Activated CD8-positive, alpha-beta memory T cell treated with anti-CD3 and anti-CD28 coated beads, Interleukin-2, amount 50 U/mL, for 24 hours (primary cell): Measurements from ENCODE around the gene ZYX.

Experiments used
- DNase-seq: peaks from one replicate; pipeline ENCODE4 v3.0.0-alpha.2; 2020; ENCODE audit errors: extremely low read depth

The ZYX gene, protein sequence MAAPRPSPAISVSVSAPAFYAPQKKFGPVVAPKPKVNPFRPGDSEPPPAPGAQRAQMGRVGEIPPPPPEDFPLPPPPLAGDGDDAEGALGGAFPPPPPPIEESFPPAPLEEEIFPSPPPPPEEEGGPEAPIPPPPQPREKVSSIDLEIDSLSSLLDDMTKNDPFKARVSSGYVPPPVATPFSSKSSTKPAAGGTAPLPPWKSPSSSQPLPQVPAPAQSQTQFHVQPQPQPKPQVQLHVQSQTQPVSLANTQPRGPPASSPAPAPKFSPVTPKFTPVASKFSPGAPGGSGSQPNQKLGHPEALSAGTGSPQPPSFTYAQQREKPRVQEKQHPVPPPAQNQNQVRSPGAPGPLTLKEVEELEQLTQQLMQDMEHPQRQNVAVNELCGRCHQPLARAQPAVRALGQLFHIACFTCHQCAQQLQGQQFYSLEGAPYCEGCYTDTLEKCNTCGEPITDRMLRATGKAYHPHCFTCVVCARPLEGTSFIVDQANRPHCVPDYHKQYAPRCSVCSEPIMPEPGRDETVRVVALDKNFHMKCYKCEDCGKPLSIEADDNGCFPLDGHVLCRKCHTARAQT

DNA sequence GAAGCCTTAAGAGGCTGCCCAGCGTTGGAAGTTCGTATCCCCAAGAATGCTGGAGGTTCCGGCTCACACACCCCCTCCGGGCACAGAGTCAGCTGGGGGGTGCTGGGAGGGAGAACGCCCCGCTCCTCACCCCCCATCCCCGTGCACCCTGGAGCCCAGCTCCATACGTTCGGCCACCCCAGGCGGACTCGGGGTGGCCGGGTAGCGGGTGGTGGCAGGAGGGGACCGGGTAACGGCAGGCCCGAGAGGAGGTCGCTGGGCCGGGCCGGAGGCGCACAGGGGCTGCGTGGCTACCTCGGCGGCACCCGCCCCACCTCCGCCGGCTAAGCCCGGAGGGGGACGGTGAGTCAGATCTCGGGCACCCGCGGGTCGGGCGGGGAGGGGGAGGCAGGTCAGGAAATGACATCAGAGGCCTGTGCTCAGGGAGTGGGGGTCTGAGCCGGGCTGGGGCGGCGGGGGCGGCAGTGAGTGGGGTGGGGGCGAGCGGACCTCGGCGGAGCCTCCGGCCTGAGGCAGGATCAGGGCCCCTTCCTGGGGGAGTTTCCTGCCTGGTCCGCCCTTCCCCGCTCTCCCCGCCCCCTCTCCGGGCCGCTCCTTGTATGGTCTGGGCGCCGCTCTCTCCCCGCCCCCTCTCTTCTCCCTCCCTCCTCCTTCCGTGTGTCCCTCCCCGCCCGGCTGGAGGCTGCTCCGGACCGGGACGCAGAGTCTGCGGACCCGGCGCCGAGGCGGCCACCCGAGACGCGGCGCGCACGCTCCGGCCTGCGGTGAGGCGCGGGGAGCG, at the start of gene ZYX:
Gene ZYX (plus strand): TSS at position 700 of the 781 bp plus-strand sequence. CDS start 227 bp downstream, outside the sequence.
- DNase-seq = peak; percentile 69

DNA sequence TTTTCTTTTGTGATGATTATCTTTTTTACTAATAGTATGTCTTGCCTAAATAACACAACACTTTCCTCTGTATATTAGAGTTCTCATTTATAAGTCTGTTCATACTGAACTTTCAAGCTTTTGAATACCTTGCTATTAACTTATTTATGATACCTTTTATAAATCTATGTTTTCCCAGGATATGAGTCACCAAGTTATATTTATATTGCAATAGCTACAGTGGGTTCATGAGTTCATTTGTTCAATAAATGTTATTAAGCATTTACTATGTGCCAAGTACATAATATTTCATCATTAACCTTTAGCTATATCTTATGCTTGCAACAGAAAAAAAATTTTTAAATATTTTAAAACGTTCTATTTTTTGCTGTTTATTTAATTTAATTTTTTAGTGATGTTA, 46.9 kb upstream of the ZYX start:
- DNase-seq = no peak

DNA sequence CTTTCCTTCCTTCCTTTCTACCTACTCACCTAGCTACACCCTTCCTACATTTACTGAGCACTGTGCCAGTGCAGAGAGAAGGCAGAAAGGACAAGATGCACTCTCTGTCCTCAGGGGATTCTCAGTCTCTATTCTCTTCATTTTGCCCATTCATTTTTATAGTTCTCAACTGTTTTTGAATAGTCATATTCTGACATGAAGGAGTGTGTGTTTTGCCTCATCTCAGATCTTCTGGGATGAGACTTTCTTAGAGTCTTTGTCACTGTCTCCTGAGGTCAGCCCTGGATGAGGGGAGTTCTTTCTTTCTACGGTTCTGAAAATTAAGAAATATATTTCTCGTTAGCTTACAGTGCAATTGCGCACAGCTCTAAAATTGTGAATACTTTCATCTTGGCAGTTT, 43.9 kb upstream of the ZYX start:
- DNase-seq = no peak

- no peak for DNase-seq
These were observed 39.3 kb upstream of the ZYX start for GRCh38 chr7:143341842-143342241.

DNA sequence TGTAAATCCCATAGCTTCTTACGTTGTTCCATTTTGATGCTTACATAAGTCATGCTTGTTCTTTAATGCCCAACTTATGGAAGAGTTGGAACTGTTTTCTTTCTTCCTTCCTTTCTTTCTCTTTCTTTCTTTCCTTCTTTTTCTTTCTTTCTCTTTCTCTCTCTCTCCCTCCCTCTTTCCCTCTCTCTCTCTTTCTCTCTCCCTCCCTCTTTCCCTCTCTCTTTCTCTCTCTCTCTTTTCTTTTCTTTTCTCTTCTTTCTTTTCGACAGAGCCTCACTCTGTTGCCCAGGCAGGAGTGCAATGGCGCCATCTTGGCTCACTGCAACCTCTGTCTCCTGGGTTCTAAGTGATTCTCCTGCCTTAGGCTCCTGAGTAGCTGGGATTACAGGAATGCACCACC, 37.5 kb upstream of the ZYX start:
- DNase-seq = no peak

- peak; percentile 31 for DNase-seq
These were observed 35.7 kb upstream of the ZYX start for GRCh38 chr7:143345428-143345900.

GRCh38 chr7:143346018-143346417, 35.1 kb upstream of the ZYX start:
- DNase-seq = no peak

DNA sequence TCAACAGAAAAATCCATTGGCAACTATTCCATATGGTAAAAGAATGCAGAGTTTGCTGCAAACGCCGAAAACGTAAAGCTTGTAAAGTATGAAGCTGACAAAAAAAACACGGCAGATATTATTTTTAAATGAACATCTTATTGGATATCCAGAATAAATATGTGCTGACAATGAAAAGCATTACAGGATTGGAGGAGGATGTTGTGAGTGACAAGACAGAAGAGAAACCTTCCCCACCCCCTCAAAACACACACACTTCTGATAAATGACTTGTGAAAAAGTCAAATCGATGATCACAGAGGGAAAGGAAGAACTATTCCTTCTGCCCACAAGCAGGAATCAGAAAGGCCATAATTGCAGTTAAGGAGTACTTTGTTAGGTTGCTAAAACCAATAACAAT, 33.2 kb upstream of the ZYX start:
- DNase-seq = no peak

GRCh38 chr7:143351060-143351459, 30.1 kb upstream of the ZYX start:
- no peak for DNase-seq

DNA sequence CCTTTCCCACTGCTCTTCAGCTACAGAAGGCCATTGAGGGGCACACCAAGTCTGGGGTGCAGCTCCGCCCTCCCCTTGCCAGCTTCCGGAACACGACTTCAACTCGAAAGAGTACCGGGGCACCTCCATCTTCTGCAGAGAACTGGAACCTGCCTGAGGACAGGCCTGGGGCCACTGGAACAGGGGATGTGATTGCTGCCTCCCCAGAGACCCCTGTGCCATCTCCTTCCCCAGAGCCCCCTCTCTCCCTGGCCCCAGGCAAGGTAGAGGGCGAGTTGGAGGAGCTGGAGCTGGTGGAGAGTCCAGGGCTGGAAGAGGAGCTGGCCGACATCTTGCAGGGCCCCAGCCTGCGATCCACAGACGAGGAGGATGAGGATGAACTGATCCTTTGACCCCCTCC, 29.6 kb upstream of the ZYX start:
- no peak for DNase-seq

DNA sequence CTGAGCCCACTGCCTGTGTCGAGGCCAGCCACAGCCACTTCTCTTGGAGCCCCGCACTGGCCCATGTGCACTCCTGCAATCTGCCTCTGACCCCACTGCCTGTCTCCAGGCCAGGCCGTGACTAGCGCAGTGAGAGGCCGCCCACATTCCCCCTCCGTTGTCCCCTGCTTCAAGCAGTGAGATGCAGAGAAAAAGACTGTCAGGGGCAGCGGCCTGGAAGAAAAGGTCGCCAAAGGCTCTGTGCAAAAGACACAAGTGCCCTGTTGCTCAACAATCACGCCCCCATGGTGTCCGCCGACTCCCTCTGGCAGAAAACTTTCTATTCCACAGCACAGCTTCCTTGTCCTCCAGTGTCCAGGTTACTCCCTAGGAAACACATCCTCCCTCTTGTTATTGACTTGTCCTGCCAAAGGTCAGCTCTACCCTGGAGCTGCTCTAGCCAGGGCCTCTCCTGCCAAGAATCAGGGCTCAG, 28.6 kb upstream of the ZYX start:
- DNase-seq = no peak

DNA sequence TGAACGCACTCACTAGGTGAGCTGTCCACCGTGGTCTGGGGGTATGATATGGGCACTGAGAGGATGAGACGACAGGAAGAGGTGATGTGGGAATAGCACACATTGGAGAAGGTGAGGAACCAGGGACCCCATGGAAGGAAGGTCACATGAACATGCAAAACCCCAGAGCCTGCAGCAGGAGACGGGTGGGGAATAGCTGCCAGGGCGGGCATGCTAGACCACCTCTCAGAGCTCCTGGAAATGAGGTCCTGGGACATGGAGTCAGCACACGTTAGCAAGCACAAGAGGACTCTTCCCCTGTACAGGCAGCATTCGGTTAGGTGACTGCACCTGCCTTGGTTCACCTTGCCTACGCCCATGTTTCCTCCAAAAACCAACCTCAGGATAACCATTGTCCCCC, 26.8 kb upstream of the ZYX start:
- DNase-seq = no peak

DNA sequence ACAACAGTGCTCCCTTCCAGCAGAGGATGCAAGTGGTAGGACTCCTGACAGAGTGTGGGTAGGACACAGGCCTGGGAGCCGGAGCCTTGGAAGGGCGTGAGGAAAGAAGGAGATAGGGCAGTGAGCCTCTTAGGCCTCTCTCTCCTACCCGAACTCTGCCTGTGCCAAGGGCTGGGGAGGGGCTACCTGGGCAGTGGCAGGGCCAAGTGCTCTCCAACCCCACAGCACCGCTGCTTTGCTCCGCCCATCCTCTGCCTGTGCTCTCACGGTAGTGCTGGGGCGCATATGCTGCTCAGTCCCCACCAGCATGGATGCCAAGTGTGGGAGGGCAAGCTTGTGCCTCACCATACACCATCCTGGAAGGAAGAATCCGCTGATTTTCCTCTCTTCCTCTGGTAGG, 26.2 kb upstream of the ZYX start:
- no peak for DNase-seq

GRCh38 chr7:143355450-143356385, 25.4 kb upstream of the ZYX start:
- no peak for DNase-seq

- DNase-seq = no peak
These were observed 24.6 kb upstream of the ZYX start for GRCh38 chr7:143356414-143357050.

DNA sequence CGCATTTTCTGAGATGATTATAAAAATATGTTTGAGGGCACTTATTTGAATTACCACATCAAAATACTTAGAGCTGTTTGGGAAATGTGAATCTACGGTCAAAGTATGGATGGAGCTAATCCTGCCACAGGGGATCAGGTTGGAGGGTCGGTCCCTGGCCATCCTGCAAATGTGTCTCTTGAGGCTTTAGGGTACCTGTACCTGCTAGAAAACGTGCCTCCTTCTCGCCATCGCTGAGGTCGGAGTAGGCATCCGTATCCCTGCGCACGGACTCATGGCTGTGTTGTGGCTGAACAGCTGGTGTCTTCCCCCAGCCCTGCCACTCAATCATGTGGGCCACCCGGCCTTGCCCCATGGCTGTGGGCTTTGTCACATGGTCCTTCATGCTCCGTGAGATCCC, 22.5 kb upstream of the ZYX start:
- no peak for DNase-seq

DNA sequence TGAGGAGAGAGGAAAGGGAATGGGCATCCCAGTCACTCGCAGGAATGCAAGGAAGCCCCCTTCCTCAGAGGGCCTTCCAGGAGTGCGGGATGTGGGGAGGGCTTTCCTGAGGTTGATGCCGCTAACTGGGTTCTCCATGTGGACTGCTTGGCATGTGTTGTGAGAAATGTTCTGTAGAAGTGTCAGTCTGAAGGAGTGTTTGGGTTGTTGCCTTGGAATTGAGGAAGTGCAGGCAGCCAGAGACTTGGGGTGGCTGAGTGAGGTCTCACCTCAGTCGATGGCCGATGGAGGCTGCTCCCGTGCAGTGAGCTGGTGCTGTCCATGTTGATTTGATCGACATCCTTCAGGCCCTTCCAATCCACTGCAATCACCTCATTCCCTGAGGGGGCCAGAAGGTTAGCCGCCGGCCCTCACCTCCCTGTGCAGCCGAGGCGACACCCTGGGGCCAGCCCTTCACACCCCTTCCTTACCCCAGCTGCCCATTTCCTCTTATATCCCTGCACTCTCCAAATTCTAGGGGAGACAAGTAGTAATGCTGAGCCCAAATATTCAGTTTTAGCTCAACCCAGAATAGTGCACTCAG, 21.3 kb upstream of the ZYX start:
- no peak for DNase-seq

DNA sequence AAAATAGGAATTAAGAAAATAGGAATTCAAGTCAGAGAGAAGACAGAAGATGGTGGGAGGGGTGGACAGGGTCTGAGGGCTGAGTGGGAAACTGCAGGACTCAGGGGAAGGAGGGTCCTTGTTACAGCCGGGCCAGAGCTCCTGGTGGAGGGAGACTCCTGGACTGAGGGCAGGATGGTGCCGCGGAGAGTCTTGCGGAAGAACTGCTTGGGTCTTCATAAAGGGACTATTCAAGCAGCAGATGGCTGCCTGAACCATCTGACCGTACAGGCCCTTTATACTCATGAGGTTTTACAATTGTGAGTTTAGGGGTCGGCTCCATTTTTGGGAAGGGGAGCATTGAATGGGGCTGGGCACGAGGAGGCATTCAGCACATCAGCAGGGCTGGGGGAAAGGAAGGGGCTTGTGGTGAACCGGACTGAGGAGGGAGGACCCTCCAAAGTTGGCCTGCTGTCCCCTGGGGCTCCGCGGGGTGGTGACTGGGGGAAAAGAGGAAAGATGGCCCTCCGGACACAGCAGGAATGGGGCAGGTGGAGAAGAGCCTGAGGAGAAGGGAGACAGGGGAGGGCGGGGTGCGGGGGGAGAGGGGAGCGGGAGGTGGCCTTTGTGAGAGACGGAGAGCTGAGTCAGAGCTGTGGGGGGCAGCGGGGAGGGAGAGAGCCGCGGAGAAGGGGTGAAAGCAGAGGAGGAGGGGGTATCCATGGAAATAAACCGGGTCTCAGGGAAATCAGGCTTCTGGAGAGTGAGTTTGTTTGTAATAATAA, 20.2 kb upstream of the ZYX start:
- DNase-seq = no peak

GRCh38 chr7:143361552-143362130, 19.5 kb upstream of the ZYX start:
- no peak for DNase-seq
